RWPE2 (cell line): Measurements from ENCODE around the gene LAMB2.

Experiments
- ATAC-seq: fragments of 200-7000 bp; cut with Tn5 transposase; 3 replicates; pipeline ENCODE4 v1.9.1; 2021; ENCODE audit warnings: low read depth
- DNase-seq: peaks from one replicate; pipeline ENCODE4 v3.0.0-alpha.2; 2020; ENCODE audit warnings: low spot score
- H3K27ac ChIP-seq: fragments of 450-650 bp; 2 replicates; pipeline ENCODE4 v1.5.1; 2017; ENCODE audit warnings: mild to moderate bottlenecking; ENCODE audit not compliant: poor library complexity, severe bottlenecking
- H3K27me3 ChIP-seq: fragments of 250-450 bp; sonication (Bioruptor Pico); 2 replicates; pipeline ENCODE4 v1.5.1; 2021; ENCODE audit warnings: mild to moderate bottlenecking, moderate library complexity; ENCODE audit not compliant: insufficient read depth, poor library complexity, severe bottlenecking
- H3K36me3 ChIP-seq: fragments of 250-450 bp; sonication (Bioruptor Pico); 2 replicates; pipeline ENCODE4 v1.5.1; 2020; ENCODE audit warnings: low read depth, mild to moderate bottlenecking, moderate library complexity
- H3K4me1 ChIP-seq: fragments of 250-450 bp; sonication (Bioruptor Pico); 2 replicates; pipeline ENCODE4 v1.5.1; 2021; ENCODE audit warnings: mild to moderate bottlenecking, moderate library complexity; ENCODE audit not compliant: insufficient read depth, poor library complexity, severe bottlenecking
- H3K4me3 ChIP-seq: fragments of 250-450 bp; sonication (Bioruptor Pico); 2 replicates; pipeline ENCODE4 v1.5.1; 2021; ENCODE audit warnings: mild to moderate bottlenecking, moderate library complexity; ENCODE audit not compliant: severe bottlenecking
- H3K9me3 ChIP-seq: fragments of 250-450 bp; sonication (Bioruptor Pico); 2 replicates; pipeline ENCODE4 v1.5.1; 2021; ENCODE audit warnings: mild to moderate bottlenecking, moderate library complexity; ENCODE audit not compliant: severe bottlenecking
- CTCF ChIP-seq: fragments of 450-650 bp; IDR thresholded peaks from one replicate; pipeline ENCODE4 v1.5.1; 2017; ENCODE audit warnings: mild to moderate bottlenecking, moderate library complexity; ENCODE audit not compliant: poor library complexity, severe bottlenecking

The LAMB2 gene

GRCh38 chr3:49124991-49125670, 7.7 kb downstream of the LAMB2 start:
- no peaks in the 10 kb centered on the region for H3K4me1 ChIP-seq
- DNase-seq (no peak), ATAC-seq (no peak)
- no peaks in the 10 kb centered on the region for H3K9me3 ChIP-seq
- H3K36me3 ChIP-seq = no peaks in the 10 kb centered on the region
- no peak for TF ChIP-seq CTCF
- H3K4me3 ChIP-seq = no peak overlapping the region
- no peak overlapping the region for H3K27ac ChIP-seq
- no peaks in the 10 kb centered on the region for H3K27me3 ChIP-seq

GRCh38 chr3:49124203-49124602, 8.6 kb downstream of the LAMB2 start:
- Histone ChIP-seq H3K27ac (no peak overlapping the region), H3K4me1 (peaks cover 6% of the 10 kb centered on the region), H3K9me3 (no peaks in the 10 kb centered on the region), H3K27me3 (no peaks in the 10 kb centered on the region), H3K4me3 (no peak overlapping the region), H3K36me3 (peaks cover 1% of the 10 kb centered on the region)
- no peak for TF ChIP-seq CTCF
- DNase-seq = no peak
- no peak for ATAC-seq

GRCh38 chr3:49123687-49124086, 9.2 kb downstream of the LAMB2 start:
- H3K4me1 ChIP-seq = peaks cover 8% of the 10 kb centered on the region
- H3K27ac ChIP-seq = no peak overlapping the region
- H3K36me3 ChIP-seq = peaks cover 7% of the 10 kb centered on the region
- H3K4me3 ChIP-seq = no peak overlapping the region
- ATAC-seq = no peak
- TF ChIP-seq CTCF = no peak
- DNase-seq = no peak
- H3K9me3 ChIP-seq = no peaks in the 10 kb centered on the region
- H3K27me3 ChIP-seq = no peaks in the 10 kb centered on the region

GRCh38 chr3:49122886-49123545, 9.8 kb downstream of the LAMB2 start:
- DNase-seq (no peak), ATAC-seq (no peak)
- Histone ChIP-seq H3K4me3 (no peak overlapping the region), H3K36me3 (peaks cover 13% of the 10 kb centered on the region), H3K27me3 (no peaks in the 10 kb centered on the region), H3K27ac (no peak overlapping the region), H3K4me1 (peaks cover 8% of the 10 kb centered on the region), H3K9me3 (no peaks in the 10 kb centered on the region)
- TF ChIP-seq CTCF = no peak

- no peak for ATAC-seq
- Histone ChIP-seq H3K27ac (no peak overlapping the region), H3K36me3 (peaks cover 19% of the 10 kb centered on the region), H3K4me1 (peaks cover 8% of the 10 kb centered on the region), H3K27me3 (no peaks in the 10 kb centered on the region), H3K9me3 (no peaks in the 10 kb centered on the region), H3K4me3 (no peak overlapping the region)
- TF ChIP-seq CTCF = no peak
- no peak for DNase-seq
Measured at GRCh38 chr3:49122451-49122850, 10.4 kb downstream of the LAMB2 start.
